ENCODE measurements around the gene S100A12.

The S100A12 gene

GRCh38 chr1:153365696-153366095 lies 9.7 kb downstream of the S100A12 start:
- no peak overlapping the region for H3K4me3 ChIP-seq (ENCODE audit: low read length)
- TF ChIP-seq ZNF274 (IDR thresholded peaks at IDR 0.05; ENCODE audit: low read depth, low read length): no peak

GRCh38 chr1:153364766-153365666 lies 10.4 kb downstream of the S100A12 start:
- TF ChIP-seq ZNF274 (IDR thresholded peaks at IDR 0.05; ENCODE audit: low read depth, low read length): no peak
- no peak overlapping the region for H3K4me3 ChIP-seq (ENCODE audit: low read length)

DNA sequence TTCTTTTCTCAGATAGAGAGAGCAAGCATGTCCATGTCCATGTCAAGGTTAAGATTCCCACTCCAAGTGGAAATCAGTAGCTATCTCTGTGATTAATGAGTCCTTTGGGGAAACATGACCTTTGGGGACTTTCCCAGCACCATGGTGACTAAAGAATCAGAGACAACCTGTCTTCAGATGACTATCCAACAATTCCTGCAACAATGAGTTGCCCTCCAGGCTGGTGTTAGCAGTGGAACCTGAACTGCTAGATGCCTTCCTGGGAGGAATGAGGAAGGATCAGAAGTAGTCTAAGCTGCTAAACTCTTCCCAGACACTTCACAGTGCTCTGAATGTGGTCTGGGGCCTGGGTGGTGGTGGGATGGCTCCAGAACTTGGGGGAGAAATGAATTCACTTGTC lies 11.3 kb downstream of the S100A12 start:
- H3K4me3 ChIP-seq (ENCODE audit: low read length): no peak overlapping the region
- no peak for TF ChIP-seq ZNF274 (IDR thresholded peaks at IDR 0.05; ENCODE audit: low read depth, low read length)

- no peak for TF ChIP-seq ZNF274 (IDR thresholded peaks at IDR 0.05; ENCODE audit: low read depth, low read length)
- H3K4me3 ChIP-seq (ENCODE audit: low read length): no peak overlapping the region
Observed at GRCh38 chr1:153363641-153364040, 11.8 kb downstream of the S100A12 start.

GRCh38 chr1:153362187-153362775 lies 13.1 kb downstream of the S100A12 start:
- no peak for TF ChIP-seq ZNF274 (IDR thresholded peaks at IDR 0.05; ENCODE audit: low read depth, low read length)

DNA sequence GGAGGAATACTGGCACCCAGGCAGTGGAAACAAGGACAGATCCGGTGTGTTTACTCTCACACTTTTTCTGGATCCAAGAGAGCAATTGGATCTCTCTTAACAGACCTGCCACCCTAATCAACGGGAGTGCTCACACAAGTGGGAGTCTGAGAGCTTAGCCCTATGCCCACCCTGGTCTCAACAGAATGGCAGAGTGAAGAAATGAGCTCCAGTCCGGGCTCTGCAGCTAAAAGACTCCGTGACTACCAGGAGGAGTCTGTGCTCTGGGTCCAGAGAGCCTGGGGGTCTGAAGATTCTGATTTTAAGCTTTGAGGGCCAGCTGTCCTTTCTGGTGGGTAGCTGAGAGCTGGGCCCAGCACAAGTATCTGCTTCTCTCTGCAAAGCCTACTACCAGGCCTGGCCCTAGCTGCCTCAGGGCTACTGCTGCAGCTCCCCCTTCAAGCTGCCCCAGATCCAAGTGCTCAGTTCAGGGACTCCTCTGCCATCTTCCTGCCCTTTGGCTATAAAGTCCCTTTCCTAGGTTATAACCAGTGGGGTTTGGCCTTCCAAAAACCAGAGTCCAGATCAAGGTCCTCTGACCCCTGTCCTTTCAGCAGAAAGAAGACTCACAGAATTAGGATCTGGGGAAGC lies 13.8 kb downstream of the S100A12 start:
- TF ChIP-seq ZNF274 (IDR thresholded peaks at IDR 0.05; ENCODE audit: low read depth, low read length): no peak
- H3K4me3 ChIP-seq (ENCODE audit: low read length): no peak overlapping the region

More at GRCh38 chr1:153362187-153362775, 13.1 kb downstream of the S100A12 start:
- H3K4me3 ChIP-seq (ENCODE audit: low read length): no peak overlapping the region

DNA sequence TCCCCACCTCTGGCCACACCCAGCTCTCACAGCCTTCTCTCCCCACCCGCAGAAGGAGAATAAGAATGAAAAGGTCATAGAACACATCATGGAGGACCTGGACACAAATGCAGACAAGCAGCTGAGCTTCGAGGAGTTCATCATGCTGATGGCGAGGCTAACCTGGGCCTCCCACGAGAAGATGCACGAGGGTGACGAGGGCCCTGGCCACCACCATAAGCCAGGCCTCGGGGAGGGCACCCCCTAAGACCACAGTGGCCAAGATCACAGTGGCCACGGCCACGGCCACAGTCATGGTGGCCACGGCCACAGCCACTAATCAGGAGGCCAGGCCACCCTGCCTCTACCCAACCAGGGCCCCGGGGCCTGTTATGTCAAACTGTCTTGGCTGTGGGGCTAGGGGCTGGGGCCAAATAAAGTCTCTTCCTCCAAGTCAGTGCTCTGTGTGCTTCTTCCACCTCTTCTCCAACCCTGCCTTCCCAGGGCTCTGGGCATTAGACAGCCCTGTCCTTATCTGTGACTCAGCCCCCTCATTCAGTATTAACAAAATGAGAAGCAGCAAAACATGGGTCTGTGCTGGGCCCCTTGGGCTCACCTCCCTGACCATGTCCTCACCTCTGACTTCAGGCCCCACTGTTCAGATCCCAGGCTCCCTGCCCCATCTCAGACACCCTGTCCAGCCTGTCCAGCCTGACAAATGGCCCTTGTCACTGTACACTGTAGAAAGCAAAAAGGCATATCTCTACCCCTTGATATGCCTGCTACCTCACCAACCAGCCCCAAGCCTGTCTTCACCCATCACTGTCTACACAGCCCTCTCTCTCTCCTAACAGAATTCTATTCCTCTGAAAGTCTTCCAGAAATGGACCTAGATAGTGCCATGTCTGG lies 14.6 kb downstream of the S100A12 start:
- no peak for TF ChIP-seq ZNF274 (IDR thresholded peaks at IDR 0.05; ENCODE audit: low read depth, low read length)
- H3K4me3 ChIP-seq (ENCODE audit: low read length): no peak overlapping the region

DNA sequence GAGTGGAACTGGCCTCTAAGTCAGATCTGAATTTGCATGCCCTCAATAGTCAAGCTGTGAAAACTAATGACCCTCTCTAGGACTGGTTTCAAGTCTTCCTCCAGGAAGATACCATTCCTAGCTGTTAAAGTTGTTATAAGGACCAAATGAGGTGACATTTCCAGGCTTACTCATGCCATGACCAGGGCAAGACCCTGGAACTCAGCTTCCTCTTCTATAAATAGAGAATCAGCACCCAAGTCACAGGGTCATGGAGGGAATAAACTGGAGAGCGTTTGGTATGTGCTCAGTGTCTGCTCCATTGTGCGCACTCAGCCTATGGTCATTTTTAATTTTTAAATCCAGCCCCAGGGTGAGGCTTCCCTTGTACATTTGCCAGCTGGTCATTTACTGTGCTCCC lies 15.2 kb downstream of the S100A12 start:
- TF ChIP-seq ZNF274 (IDR thresholded peaks at IDR 0.05; ENCODE audit: low read depth, low read length): no peak
- no peak overlapping the region for H3K4me3 ChIP-seq (ENCODE audit: low read length)

DNA sequence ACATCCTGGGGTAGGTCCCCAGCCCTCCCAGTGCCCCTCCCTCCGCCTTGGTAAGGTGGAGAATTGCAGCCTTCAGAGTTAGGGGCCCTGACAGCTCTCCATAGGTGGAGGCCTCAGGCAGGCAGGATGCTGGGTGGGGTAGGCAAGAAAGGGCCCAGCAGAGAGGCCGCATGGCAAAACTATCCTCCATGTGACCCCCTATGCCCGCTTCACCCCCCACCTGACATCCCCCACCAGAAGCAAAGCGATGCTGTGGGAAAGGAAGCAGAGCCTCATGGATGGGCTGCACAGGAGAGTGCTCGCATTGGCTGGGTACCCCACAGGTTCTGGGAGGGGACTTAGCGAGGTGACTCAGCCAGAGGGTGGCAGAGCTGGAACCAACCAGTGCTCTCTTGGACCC lies 16.2 kb downstream of the S100A12 start:
- H3K4me3 ChIP-seq (ENCODE audit: low read length): no peak overlapping the region
- no peak for TF ChIP-seq ZNF274 (IDR thresholded peaks at IDR 0.05; ENCODE audit: low read depth, low read length)

- H3K4me3 ChIP-seq (ENCODE audit: low read length): no peak overlapping the region
- no peak for TF ChIP-seq ZNF274 (IDR thresholded peaks at IDR 0.05; ENCODE audit: low read depth, low read length)
Observed at GRCh38 chr1:153358691-153358975, 16.8 kb downstream of the S100A12 start.

DNA sequence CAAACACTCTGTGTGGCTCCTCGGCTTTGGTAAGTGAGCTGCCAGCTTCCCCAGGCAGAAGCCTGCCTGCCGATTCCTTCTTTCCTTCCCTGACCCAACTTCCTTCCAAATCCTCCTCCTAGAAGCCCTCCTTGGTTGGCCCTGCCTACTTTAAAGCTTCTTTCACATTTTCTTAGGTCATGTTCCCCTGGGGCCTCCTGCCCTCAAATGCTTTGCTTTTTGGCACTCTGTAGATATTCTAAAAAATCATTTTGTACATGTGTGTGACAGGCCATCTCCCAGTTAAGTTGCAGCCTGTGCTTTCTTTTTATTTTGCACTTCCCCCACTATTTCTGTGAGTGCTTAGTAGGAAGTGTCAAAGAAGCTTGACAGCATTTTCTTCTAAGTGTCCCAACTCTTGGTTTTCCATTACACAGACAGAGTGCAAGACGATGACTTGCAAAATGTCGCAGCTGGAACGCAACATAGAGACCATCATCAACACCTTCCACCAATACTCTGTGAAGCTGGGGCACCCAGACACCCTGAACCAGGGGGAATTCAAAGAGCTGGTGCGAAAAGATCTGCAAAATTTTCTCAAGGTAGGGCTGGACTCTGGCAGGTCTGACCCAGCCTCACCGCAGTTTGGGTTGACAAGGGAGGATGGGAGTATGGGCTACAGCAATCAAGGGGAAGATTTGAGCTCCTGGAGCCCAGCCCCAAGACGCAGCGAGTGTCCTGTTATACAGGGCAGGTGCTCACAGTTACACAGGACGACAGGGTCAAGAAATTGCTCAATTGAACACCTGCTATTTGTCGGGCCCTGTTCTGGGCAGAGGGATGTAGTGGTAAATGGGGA lies 17.3 kb downstream of the S100A12 start, which contains the start of gene S100A9:
Gene S100A9 (plus strand): TSS at position 2 of the 838 bp plus-strand sequence. CDS start 430 bp downstream, at position 432.
- no peak for TF ChIP-seq ZNF274 (IDR thresholded peaks at IDR 0.05; ENCODE audit: low read depth, low read length)
- no peak within 1 kb of the TSS for H3K4me3 ChIP-seq (ENCODE audit: low read length)

DNA sequence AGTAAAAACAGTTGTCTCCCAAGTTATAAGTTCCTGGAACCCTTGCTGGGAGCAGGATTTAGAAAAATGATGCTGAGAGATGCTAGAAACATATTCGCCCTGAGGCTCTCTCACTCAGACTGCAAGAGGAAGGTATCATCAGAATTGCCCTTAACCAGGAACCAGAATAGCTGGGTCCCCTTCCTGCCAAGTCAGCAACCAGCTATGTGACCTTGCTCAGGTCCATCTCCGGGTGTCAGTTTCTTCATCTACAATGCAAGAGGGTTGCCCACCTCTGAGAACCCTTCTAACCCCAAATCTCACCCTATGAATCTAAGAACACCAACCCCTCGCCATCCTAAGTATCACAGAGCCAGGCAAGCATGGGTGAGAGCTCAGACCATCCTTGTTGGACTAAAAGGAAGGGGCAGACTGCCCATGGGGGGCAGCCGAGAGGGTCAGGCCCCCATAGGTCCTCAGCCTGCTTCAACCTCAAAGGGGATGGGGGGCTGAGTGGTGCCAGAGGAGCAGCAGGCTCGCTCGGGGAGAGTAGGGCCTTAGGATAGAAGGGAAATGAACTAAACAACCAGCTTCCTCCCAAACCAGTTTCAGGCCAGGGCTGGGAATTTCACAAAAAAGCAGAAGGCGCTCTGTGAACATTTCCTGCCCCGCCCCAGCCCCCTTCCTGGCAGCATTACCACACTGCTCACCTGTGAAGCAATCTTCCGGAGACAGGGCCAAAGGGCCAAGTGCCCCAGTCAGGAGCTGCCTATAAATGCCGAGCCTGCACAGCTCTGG lies 18.2 kb downstream of the S100A12 start:
- H3K4me3 ChIP-seq (ENCODE audit: low read length): no peak overlapping the region
- TF ChIP-seq ZNF274 (IDR thresholded peaks at IDR 0.05; ENCODE audit: low read depth, low read length): no peak

All from GM08714 (cell line).